Endometrial microvascular endothelial cells (primary cell): ENCODE results near the gene KMT5C. TPM values are rescaled to one million over a fixed set of nuclear protein-coding genes. Genes with fewer than 3 reads are reported as not detected.

Experiments
- in situ Hi-C: cut with HindIII; loops from 2 replicates; pipeline ENCODE4 v1.10.0; 2017; ENCODE audit warnings: low sequenced_read_pairs, low pct_unique_long_range_greater_than_20kb; ENCODE audit errors: inconsistent ontology term
- total RNA-seq: library from RNA; depleted of rRNA; stranded (reverse); fragments of >200 nt; gene quantifications from one replicate; pipeline ENCODE4 v1.2.3, GENCODE V29; 2015; ENCODE audit errors: inconsistent ontology term

Gene KMT5C
- total RNA-seq: 4.3 TPM

DNA sequence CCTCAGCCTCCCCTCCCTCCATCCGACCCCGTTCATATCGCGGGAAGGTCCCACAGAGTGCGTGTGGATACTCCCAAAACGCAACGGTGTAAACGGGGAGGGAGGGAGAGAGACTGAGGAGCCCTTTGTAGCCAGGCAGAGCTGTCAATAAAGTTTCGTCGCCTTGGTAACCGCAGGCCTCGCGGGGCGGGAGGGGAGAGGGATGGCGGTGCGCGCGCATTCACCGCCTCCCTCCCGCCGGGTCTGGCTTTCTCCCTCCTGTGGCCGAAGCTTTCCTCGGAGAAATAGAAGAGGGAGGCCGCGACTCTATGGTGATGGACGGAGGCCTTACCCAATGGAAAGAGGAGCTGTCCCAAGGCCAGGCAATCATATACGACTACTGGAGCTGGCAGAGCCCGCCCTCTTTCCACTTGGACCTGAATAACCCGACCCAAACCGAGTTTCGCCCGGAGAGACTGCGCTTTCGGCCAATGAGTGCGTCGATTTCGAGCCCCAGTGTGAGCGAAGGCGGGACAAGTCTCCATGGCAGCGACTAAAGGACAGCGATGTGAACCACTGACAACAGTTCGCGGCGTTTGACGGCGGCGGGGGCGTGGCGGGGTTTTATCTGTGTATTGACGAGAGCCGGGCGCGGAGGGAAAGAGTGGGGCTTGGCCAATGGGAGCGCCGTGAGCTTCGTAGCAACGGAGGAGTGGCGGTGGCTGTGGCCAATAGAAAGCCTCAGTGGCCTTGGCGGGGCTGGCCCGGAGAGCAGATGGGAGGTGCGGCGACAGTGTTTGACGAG is at the start of gene KMT5C:
TSS of gene KMT5C (plus strand) at position 772 of the 784 bp plus-strand sequence. CDS start 2,061 bp downstream, outside the sequence.
- in situ Hi-C loops: no loop called here

DNA sequence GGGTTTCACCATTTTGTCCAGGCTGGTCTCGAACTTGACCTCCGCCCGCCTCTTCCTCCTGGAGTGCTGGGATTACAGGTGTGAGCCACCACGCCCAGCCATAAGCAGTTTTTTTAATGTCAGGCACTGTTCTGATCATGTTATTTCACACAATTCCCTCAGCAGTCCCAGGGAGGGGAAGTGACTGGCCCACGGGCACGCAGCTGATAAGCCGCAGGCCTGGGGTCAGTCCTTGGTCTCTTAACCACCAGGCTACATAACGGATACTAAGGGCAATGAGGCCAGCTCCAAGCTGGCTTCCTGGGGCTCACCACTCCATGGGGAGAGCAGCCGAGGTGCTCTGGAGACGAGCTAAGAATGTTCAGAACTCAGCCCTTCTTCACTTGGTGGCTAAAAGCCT is 42.4 kb upstream of the KMT5C start:
- in situ Hi-C loops: loop anchor here (10.0 kb wide), 2 partner anchors 58 to 122 kb away; partner anchors contain the start of gene COX6B2

- in situ Hi-C loops: loop anchor here (10.0 kb wide), 2 partner anchors 55 to 125 kb away; partner anchors contain the start of gene COX6B2
Observed at GRCh38 chr19:55299991-55300390, 39.7 kb upstream of the KMT5C start.

- in situ Hi-C loops: no loop called here
Observed at GRCh38 chr19:55300886-55301458, 38.7 kb upstream of the KMT5C start.

- in situ Hi-C loops: no loop called here
Observed at GRCh38 chr19:55301459-55302317, 38.0 kb upstream of the KMT5C start.

GRCh38 chr19:55302318-55302703 is 37.4 kb upstream of the KMT5C start:
- in situ Hi-C loops: no loop called here

DNA sequence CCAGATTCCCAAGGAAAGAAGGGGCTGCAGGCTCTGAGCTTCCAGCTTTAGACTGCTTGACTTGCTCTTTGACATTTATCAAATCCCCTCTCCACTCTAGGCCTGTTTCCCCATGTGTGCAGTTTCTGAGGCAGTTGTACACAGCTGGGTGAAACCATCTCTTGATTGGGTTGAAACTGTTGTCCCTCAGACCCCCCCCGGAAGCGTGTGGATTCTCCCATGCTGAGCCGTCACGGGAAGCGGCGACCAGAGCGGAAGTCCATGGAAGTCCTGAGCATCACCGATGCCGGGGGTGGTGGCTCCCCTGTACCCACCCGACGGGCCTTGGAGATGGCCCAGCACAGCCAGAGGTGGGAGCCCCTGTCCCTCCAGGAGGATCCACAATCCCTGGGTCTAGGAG is 36.2 kb upstream of the KMT5C start:
- in situ Hi-C loops: no loop called here

DNA sequence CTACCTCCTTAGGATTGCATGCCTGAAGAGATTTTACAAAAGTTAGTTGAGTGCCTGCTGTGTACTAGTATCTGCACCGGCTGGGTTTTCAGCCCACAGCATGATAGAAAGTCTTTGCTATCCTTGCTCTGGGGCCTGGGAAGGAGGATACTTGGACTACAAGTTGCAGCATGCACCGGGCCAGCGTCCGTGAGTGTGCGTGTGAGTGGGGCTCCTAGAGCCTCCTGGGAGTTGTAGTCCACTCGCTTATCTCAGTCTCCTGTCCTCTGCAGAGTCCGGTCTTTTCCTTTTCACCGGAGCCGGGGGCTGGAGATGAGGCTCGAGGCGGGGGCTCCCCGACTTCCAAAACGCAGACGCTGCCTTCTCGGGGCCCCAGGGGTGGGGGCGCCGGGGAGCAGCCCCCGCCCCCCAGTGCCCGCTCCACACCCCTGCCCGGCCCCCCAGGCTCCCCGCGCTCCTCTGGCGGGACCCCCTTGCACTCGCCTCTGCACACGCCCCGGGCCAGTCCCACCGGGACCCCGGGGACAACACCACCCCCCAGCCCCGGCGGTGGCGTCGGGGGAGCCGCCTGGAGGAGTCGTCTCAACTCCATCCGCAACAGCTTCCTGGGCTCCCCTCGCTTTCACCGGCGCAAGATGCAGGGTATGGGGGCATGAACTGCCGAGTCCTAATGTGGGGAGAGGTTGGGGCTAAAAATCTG is 35.2 kb upstream of the KMT5C start:
- in situ Hi-C loops: no loop called here

DNA sequence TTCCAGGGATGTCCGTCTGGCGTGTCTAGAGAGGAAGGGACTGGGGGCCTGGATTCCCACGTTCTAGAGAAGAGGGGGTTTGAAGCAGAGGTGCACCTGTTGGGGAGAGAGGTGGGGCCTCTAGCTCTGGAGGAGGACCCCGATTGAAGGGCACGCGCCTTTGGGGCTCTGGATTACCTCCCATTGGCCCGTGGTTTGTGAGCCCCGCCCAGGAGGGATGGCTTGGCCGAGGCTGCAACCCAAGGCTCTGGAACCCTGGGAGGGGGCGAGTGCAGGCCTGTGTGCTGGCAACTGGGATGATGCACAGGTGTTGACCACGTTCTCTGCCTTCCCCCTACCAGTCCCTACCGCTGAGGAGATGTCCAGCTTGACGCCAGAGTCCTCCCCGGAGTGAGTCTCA is 34.7 kb upstream of the KMT5C start:
- in situ Hi-C loops: no loop called here

DNA sequence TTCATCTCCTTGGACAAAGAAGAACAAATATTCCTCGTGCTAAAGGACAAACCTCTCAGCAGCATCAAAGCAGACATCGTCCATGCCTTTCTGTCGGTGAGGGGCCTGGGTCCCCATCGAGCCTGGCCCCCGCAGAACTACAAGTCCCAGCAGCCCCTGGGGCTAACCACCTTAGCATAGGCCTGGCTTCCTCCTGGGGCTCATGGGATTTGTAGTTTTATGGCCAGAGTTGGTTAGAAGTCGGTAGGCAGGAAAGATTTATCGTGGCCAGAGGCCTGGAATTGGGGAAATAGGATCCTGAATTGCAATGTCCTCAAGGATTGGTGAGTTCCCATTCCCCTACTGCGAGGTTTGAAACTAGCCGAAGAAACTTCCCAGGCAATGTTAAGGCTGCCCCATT is 34.2 kb upstream of the KMT5C start:
- in situ Hi-C loops: no loop called here

GRCh38 chr19:55305983-55306562 is 33.6 kb upstream of the KMT5C start:
- in situ Hi-C loops: no loop called here

GRCh38 chr19:55306712-55307111 is 33.0 kb upstream of the KMT5C start:
- in situ Hi-C loops: no loop called here

- in situ Hi-C loops: no loop called here
Observed at GRCh38 chr19:55308281-55308680, 31.4 kb upstream of the KMT5C start.

- in situ Hi-C loops: no loop called here
Observed at GRCh38 chr19:55309448-55309847, 30.2 kb upstream of the KMT5C start.

DNA sequence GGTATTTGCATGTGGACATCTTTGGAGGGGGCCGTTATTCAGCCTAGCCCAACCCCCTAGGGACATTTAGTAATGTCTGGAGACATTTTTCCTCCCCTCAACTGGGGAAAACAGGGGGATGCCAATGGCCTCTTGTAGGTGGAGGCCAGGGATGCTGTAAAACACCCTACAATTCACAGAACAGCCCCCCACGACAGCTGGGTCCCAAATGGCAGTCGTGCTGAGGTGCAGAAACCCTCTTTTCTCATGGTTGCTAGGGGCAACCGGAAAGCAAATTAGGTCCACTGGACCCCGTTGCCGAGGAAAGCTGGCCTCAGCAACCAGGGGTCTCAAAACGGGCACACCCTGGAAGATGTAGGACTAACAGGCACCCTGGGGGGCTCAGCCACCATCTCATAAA is 29.2 kb upstream of the KMT5C start:
- in situ Hi-C loops: no loop called here

DNA sequence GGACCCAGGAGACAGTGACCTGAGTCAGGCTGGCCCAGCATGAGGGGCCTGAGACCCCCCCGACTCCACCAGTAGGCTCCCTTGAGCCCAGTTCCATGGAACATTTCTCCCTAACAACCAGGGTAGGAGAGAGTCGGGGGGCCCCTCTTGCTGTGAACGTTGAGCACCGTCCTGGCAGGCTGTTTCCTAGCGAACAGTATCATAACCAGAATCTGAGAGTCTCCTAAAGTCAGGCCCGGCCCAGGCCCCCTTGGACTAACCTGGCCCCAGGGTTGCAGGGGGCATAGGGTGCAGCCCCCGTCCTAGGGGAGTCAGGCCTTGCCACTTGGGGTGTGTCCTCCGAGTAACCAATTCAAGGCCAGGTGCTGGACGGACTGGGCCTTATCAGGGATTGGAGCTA is 28.3 kb upstream of the KMT5C start:
- in situ Hi-C loops: no loop called here

GRCh38 chr19:55311797-55312196 is 27.9 kb upstream of the KMT5C start:
- in situ Hi-C loops: no loop called here

DNA sequence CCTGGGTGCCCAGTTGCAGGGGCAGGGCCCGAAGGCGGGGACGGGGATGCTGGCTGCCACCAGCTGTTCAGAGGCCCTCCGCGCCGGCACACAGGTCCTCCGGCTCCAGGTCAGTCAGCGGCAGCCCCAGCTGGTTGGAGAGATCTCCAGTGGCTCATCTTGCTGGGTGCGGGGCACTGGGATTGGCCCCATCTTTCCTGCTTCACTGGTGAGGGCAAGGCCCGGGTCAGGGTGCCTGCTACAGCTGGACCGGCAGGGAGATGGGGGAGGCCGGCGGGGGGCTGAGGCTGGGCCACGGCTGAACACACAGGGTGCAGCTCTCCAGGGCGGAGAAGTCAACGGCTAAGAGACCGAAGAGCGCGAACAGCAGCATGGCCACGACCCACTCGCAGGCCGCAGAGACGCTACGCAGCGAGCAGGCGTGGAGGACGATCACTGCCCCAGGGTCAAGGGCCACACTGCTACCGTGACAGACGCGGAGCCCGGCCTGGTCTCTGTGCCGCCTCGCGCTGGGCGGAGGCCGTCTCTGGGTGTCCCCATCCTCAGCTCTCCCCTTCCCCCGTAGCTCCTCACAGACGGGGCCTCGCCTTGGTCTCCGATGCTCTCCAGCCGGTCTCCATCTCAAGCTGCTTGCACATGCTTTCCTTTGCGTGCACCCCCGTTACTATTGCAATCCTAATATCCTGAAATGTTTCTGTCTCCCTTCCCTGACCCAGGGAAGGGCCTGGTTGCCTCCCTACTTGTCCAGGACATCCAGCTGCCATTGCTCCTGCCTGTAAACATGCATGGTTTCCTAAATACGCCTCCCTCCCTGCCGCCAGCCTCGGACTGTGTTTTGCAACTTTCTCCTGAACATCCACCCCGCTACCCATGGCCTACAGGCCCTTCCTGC is 26.8 kb upstream of the KMT5C start:
- in situ Hi-C loops: no loop called here
